K562 (cell line): Measurements from ENCODE around the gene ALAS2.

Source experiments
- BMI1 ChIP-seq: fragments of 150-350 bp; IDR thresholded peaks from 2 replicates; pipeline ENCODE4 v1.6.1; 2014; ENCODE audit warnings: low read length
- CTBP1 ChIP-seq: fragments of 450-650 bp; IDR thresholded peaks from 2 replicates; pipeline ENCODE4 v1.6.1; 2016; ENCODE audit warnings: borderline replicate concordance
- EZH2 ChIP-seq: IDR thresholded peaks from 2 replicates; pipeline ENCODE4 v1.6.1; 2012; ENCODE audit warnings: low read depth, mild to moderate bottlenecking, inconsistent platforms, low read length, borderline replicate concordance
- MYC ChIP-seq, 2 experiments: fragments of 250-450 bp in 1 of 2; sonication (Bioruptor Pico) in 1 of 2; IDR thresholded peaks; 2 replicates each; pipeline versions ENCODE4 v1.5.1 to v1.6.1; 2012 to 2021; ENCODE audit warnings: low read depth in 2 of 2, borderline replicate concordance in 1 of 2, improper control_type of control experiment in 1 of 2, low read length in 1 of 2, mild to moderate bottlenecking in 1 of 2, moderate library complexity in 1 of 2
- TF ChIP-seq, protein P1 (sequence below), 3 experiments: IDR thresholded peaks in 2 of 3; conservative IDR thresholded peaks in 1 of 3; 2 replicates each; pipeline ENCODE4 v1.5.1; 2011 to 2012; ENCODE audit warnings: low read length in 3 of 3, mild to moderate bottlenecking in 3 of 3, control low read depth in 2 of 3, improper control_type of control experiment in 1 of 3, inconsistent platforms in 1 of 3, low read depth in 1 of 3, mixed read lengths in 1 of 3, moderate library complexity in 1 of 3; ENCODE audit not compliant: insufficient read depth in 2 of 3
- TF ChIP-seq, protein P2 (sequence below): fragments of 450-650 bp; IDR thresholded peaks from 2 replicates; pipeline ENCODE4 v1.6.1; 2018; ENCODE audit not compliant: partially characterized antibody
- TF ChIP-seq, protein P3 (sequence below), 2 experiments: fragments of 450-650 bp in 1 of 2; sonication (generic) in 1 of 2; formaldehyde crosslinking in 1 of 2; IDR thresholded peaks in 1 of 2; conservative IDR thresholded peaks in 1 of 2; 2 replicates each; pipeline versions ENCODE4 v1.6.1 to v1.8.1; 2016 to 2023; ENCODE audit warnings: mild to moderate bottlenecking in 2 of 2, moderate library complexity in 2 of 2, inconsistent platforms in 1 of 2, missing genetic modification reagents in 1 of 2

DNA sequence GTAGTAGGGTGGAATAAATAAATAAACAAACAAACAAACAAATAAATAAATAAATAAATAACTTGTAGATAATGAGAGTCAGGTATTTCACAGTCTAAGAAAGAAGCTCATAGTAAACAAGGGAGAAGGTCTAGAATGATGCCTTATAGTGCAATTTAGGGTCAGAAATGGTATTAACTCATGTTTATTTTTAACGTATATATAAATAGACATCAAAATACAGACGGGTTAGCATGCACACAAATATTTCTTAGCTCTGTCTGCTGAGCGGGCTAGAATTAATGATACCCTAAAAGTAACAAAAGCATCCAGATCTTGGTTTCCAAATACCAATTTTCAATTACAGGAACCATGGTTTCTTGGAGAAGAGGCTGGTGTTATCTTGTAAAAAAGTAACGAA lies 53.4 kb downstream of the ALAS2 start:
- TF ChIP-seq, protein P1, sequence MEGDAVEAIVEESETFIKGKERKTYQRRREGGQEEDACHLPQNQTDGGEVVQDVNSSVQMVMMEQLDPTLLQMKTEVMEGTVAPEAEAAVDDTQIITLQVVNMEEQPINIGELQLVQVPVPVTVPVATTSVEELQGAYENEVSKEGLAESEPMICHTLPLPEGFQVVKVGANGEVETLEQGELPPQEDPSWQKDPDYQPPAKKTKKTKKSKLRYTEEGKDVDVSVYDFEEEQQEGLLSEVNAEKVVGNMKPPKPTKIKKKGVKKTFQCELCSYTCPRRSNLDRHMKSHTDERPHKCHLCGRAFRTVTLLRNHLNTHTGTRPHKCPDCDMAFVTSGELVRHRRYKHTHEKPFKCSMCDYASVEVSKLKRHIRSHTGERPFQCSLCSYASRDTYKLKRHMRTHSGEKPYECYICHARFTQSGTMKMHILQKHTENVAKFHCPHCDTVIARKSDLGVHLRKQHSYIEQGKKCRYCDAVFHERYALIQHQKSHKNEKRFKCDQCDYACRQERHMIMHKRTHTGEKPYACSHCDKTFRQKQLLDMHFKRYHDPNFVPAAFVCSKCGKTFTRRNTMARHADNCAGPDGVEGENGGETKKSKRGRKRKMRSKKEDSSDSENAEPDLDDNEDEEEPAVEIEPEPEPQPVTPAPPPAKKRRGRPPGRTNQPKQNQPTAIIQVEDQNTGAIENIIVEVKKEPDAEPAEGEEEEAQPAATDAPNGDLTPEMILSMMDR (IDR thresholded peaks at IDR 0.05 in 2 of 3, conservative IDR thresholded peaks at IDR 0.05 in 1 of 3; ENCODE audit: insufficient read depth in 2 of 3, low read depth in 1 of 3, low read length in 3 of 3): no peak
- TF ChIP-seq CTBP1: no peak
- no peak for TF ChIP-seq BMI1
- TF ChIP-seq, protein P2, sequence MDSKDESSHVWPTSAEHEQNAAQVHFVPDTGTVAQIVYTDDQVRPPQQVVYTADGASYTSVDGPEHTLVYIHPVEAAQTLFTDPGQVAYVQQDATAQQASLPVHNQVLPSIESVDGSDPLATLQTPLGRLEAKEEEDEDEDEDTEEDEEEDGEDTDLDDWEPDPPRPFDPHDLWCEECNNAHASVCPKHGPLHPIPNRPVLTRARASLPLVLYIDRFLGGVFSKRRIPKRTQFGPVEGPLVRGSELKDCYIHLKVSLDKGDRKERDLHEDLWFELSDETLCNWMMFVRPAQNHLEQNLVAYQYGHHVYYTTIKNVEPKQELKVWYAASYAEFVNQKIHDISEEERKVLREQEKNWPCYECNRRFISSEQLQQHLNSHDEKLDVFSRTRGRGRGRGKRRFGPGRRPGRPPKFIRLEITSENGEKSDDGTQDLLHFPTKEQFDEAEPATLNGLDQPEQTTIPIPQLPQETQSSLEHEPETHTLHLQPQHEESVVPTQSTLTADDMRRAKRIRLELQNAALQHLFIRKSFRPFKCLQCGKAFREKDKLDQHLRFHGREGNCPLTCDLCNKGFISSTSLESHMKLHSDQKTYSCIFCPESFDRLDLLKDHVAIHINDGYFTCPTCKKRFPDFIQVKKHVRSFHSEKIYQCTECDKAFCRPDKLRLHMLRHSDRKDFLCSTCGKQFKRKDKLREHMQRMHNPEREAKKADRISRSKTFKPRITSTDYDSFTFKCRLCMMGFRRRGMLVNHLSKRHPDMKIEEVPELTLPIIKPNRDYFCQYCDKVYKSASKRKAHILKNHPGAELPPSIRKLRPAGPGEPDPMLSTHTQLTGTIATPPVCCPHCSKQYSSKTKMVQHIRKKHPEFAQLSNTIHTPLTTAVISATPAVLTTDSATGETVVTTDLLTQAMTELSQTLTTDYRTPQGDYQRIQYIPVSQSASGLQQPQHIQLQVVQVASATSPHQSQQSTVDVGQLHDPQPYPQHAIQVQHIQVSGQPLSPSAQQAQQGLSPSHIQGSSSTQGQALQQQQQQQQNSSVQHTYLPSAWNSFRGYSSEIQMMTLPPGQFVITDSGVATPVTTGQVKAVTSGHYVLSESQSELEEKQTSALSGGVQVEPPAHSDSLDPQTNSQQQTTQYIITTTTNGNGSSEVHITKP: no peak
- TF ChIP-seq, protein P3, sequence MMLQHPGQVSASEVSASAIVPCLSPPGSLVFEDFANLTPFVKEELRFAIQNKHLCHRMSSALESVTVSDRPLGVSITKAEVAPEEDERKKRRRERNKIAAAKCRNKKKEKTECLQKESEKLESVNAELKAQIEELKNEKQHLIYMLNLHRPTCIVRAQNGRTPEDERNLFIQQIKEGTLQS (IDR thresholded peaks at IDR 0.05): no peak
- TF ChIP-seq, protein P3 (CRISPR knock-in tag; conservative IDR thresholded peaks at IDR 0.05): no peak
- no peak for TF ChIP-seq MYC (IDR thresholded peaks at IDR 0.05; ENCODE audit: low read depth, low read length)
- no peak for TF ChIP-seq MYC (CRISPR knock-in tag; IDR thresholded peaks at IDR 0.05; ENCODE audit: borderline replicate concordance, low read depth)
- TF ChIP-seq EZH2: no peak
